Measurements from ENCODE around the gene ZFP57. TPM values are rescaled to one million over a fixed set of nuclear protein-coding genes. Genes with fewer than 3 reads are reported as not detected.

ZFP57 gene
- total and polyA plus RNA-seq, 10 of the 15 experiments (the other 5 are each of a cell fraction or from before 2014, with no cell fraction given): not detected

GRCh38 chr6:29649701-29650673, 31.0 kb downstream of the ZFP57 start:
- no peaks in the 10 kb centered on the region for H3K79me2 ChIP-seq (ENCODE audit: control insufficient read depth, insufficient read depth, low read length)
- in situ Hi-C loops (cut with MboI) (no loop called here), intact Hi-C loops (cut with micrococcal nuclease; ENCODE audit: unreplicated experiment) (loop anchor here (2.0 to 10.0 kb wide), 3 partner anchors 47 to 185 kb away; no protein-coding TSS in a partner anchor)
- SMC1A ChIA-PET (ENCODE audit: uncharacterized antibody, unreplicated experiment): interaction anchor here (0.5 to 1.8 kb wide), 20 partner anchors 9 to 410 kb away, joined by 3 to 9 read pairs (median 4); no protein-coding TSS in a partner anchor
- peak overlapping the region; percentile 78 for H3K4me2 ChIP-seq (ENCODE audit: control insufficient read depth, insufficient read depth)
- RAD21 ChIA-PET (ENCODE audit: unreplicated experiment): interaction anchor here (0.9 to 2.2 kb wide), 7 partner anchors 8 to 316 kb away, joined by 3 to 7 read pairs (median 6); no protein-coding TSS in a partner anchor
- peak overlapping the region; percentile 66 for H3K9ac ChIP-seq (ENCODE audit: control insufficient read depth, insufficient read depth, low read length)
- H4K20me1 ChIP-seq (ENCODE audit: control insufficient read depth, insufficient read depth): no peaks in the 10 kb centered on the region
- CTCF ChIA-PET: interaction anchor here (0.6 to 9.9 kb wide), 58 partner anchors 9 to 814 kb away, joined by 3 to 113 read pairs (median 5); partner anchors contain the start of genes GABBR1, POLR1H and UBD
- ATAC-seq (peak; percentile 97), DNase-seq (ENCODE audit: low read depth, low spot score) (peak; percentile 89), FAIRE-seq (peak; percentile 96)
- no peaks in the 10 kb centered on the region for H3K36me3 ChIP-seq (ENCODE audit: control insufficient read depth in 2 of 2, insufficient read depth in 2 of 2, low read length in 1 of 2)
- no peaks in the 10 kb centered on the region for H3K27me3 ChIP-seq (replicated peaks in 1 of 2; ENCODE audit: control insufficient read depth in 2 of 2, insufficient read depth in 2 of 2, low read length in 1 of 2)
- POLR2A ChIA-PET: interaction anchor here (0.5 to 1.8 kb wide), 8 partner anchors 8 to 561 kb away, joined by 3 to 9 read pairs (median 4); partner anchors contain the start of gene GABBR1
- H3K4me1 ChIP-seq (ENCODE audit: control insufficient read depth, insufficient read depth, low read length): no peaks in the 10 kb centered on the region
- TSS peak; percentile 99 for BruUV-seq (replicated peaks)
- H3K9me3 ChIP-seq (replicated peaks; ENCODE audit: control insufficient read depth, insufficient read depth, low read length): no peaks in the 10 kb centered on the region
- peak overlapping the region; percentile 97 for H2AFZ ChIP-seq (ENCODE audit: control insufficient read depth, low read depth, low read length)
- peak overlapping the region; percentile 74 for H3K4me3 ChIP-seq
- peak overlapping the region; percentile 75 for H3K27ac ChIP-seq (ENCODE audit: control insufficient read depth, insufficient read depth)
- WGBS (ENCODE audit: insufficient coverage, insufficient replicate concordance, low lambda C conversion rate, missing lambda C conversion rate): 5% methylated on average over 32 of the region's 33 CpGs
- TF ChIP-seq SREBF2 (IDR thresholded peaks at IDR 0.05; ENCODE audit: low read length) (0 out of 2 replicates have a peak, but pooled peaks have one; percentile 10), PBX3 (IDR thresholded peaks at IDR 0.05; ENCODE audit: insufficient replicate concordance, low read depth, low read length) (peak; percentile 1), EGR1 (IDR thresholded peaks at IDR 0.05; ENCODE audit: borderline replicate concordance in 1 of 2, low read depth in 2 of 2, low read length in 2 of 2) (no peak), SIX5 (IDR thresholded peaks at IDR 0.05; ENCODE audit: low read depth, low read length, severe bottlenecking) (peak; percentile 36), BACH1 (IDR thresholded peaks at IDR 0.05; ENCODE audit: borderline replicate concordance) (no peak), NR2C2 (IDR thresholded peaks at IDR 0.05; ENCODE audit: borderline replicate concordance, control insufficient read depth, insufficient read length, low read depth) (no peak), E2F8 (IDR thresholded peaks at IDR 0.05; ENCODE audit: low read depth, partially characterized antibody) (no peak), BHLHE40 (IDR thresholded peaks at IDR 0.05; ENCODE audit: borderline replicate concordance in 1 of 2, low read depth in 2 of 2, low read length in 1 of 2) (peak; percentile 62 to 77), E4F1 (IDR thresholded peaks at IDR 0.05; ENCODE audit: borderline replicate concordance, partially characterized antibody) (peak; percentile 27), SKIL (IDR thresholded peaks at IDR 0.05; ENCODE audit: low read depth, poor library complexity, severe bottlenecking) (peak; percentile 33)
